GM19351 (cell line): ENCODE results near the gene ZNF331.

Experiments
- ATAC-seq: cut with Tn5 transposase; IDR thresholded peaks from one replicate; pipeline ENCODE4 v1.9.1; 2021; ENCODE audit warnings: mild to moderate bottlenecking, moderate library complexity; ENCODE audit not compliant: unreplicated experiment

Gene ZNF331

DNA sequence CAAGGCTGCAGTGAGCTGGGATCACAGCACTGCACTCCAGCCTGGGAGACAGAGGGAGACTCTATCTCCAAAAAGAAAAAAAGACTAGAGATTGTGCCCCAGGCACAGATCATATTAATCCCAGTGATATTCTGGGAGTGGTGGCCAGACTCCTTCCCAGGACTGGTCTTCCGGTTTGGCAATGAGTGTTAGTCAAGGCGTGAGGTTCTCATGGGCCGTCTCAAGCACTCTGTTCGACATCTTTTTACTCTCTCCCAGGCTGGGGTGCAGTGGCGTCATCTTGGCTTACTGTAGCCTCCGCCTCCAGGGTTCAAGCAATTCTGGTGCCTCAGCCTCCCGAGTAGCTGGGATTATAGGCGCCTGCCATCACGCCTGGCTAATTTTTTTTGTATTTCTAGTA, 88.5 kb downstream of the ZNF331 start:
- no peak for ATAC-seq

DNA sequence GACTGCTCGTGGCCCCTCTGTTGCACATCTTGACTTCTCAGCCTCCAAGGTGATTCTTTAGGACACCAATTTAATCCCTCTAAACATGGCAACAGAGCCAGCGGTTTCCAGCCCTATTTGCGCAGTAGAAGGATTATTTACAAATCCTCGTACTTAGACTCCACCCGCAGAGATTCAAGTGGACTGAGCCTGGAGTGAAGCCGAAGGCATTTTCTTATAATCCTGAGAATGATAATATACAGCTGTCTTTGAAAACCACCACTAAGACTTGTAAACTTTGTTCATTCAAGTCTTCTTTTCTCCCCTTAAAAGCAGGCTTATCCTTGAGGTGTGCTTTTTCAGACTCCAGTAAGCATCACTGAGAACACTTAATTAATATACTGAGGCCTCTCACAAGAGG, 89.0 kb downstream of the ZNF331 start:
- ATAC-seq: no peak
